GM12864 (cell line): Measurements from ENCODE around the gene PAMR1.
"Not testable (repeated sequence)": the region's sequence is repeated elsewhere in the genome, so short reads cannot be mapped to it uniquely, and the experiment has no call there.

Source experiments
- DNase-seq: peaks from one replicate; pipeline ENCODE4 v3.0.0-alpha.2; 2011; ENCODE audit warnings: low read depth
- H3K4me3 ChIP-seq: 2 replicates; pipeline ENCODE4 v1.5.1; 2011; ENCODE audit warnings: mild to moderate bottlenecking, low read depth, low read length, control low read depth
- TF ChIP-seq, protein P1 (sequence below): IDR thresholded peaks from 2 replicates; pipeline ENCODE4 v1.5.1; 2011; ENCODE audit warnings: low read depth, mild to moderate bottlenecking, moderate library complexity, low read length, control low read depth, inconsistent platforms; ENCODE audit errors: missing control alignments

The PAMR1 gene

GRCh38 chr11:35553021-35553420 is 27.6 kb upstream of the PAMR1 start:
- TF ChIP-seq, protein P1, sequence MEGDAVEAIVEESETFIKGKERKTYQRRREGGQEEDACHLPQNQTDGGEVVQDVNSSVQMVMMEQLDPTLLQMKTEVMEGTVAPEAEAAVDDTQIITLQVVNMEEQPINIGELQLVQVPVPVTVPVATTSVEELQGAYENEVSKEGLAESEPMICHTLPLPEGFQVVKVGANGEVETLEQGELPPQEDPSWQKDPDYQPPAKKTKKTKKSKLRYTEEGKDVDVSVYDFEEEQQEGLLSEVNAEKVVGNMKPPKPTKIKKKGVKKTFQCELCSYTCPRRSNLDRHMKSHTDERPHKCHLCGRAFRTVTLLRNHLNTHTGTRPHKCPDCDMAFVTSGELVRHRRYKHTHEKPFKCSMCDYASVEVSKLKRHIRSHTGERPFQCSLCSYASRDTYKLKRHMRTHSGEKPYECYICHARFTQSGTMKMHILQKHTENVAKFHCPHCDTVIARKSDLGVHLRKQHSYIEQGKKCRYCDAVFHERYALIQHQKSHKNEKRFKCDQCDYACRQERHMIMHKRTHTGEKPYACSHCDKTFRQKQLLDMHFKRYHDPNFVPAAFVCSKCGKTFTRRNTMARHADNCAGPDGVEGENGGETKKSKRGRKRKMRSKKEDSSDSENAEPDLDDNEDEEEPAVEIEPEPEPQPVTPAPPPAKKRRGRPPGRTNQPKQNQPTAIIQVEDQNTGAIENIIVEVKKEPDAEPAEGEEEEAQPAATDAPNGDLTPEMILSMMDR, result no peak
- no peak overlapping the region for H3K4me3 ChIP-seq
- no peak for DNase-seq

DNA sequence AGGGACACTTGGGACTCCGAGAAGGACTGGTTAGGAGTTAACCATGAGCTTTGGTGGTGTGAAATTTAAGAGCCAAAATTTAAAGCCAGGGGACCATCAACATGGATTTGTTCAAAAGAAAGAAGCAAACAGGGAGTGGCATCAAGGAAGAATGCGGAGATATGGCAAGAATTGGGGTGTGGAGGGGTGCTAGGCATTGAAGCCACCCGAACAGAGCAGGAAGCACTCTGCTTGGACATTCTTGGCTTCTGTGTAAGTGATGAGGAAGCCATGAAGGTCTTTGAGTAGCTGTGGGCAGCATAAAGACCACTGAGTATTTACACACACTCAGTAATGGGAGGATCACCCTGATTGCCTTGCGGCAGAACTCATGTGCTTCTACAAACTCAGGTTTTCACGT is 27.2 kb upstream of the PAMR1 start:
- H3K4me3 ChIP-seq, result no peak overlapping the region
- TF ChIP-seq, protein P1, result no peak
- DNase-seq, result no peak

- H3K4me3 ChIP-seq, result no peak overlapping the region
- no peak for DNase-seq
- TF ChIP-seq, protein P1, result no peak
Observed at GRCh38 chr11:35550374-35551036, 25.1 kb upstream of the PAMR1 start.

GRCh38 chr11:35549787-35550186 is 24.4 kb upstream of the PAMR1 start:
- no peak for DNase-seq
- TF ChIP-seq, protein P1, result no peak
- no peak overlapping the region for H3K4me3 ChIP-seq

- DNase-seq, result no peak
- TF ChIP-seq, protein P1, result no peak
- H3K4me3 ChIP-seq, result no peak overlapping the region
Observed at GRCh38 chr11:35548925-35549561, 23.6 kb upstream of the PAMR1 start.

GRCh38 chr11:35547995-35548394 is 22.6 kb upstream of the PAMR1 start:
- H3K4me3 ChIP-seq, DNase-seq: not testable (repeated sequence)

DNA sequence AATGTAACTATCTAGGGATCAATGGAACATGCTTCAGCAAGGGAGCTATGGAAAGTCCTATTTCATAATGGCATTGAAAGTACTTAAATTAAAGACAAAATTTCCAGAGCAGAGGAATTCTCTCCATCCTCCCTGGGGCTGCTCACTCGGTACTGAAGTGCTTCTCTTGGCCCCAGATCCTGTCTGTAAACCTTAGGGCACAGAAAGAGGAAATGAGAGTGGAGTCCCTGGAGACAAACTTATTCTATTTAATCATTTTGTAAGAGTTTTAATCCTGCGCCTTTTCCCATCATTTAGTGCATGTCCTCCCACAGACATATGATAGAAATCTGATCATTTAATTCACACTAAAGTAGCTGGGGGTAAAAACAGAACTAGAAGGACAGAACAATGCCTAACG is 20.9 kb upstream of the PAMR1 start:
- no peak for DNase-seq
- TF ChIP-seq, protein P1, result no peak
- H3K4me3 ChIP-seq, result no peak overlapping the region
